ENCODE results near the gene TUNAR. TPM values are rescaled to one million over a fixed set of nuclear protein-coding genes. Genes with fewer than 3 reads are reported as not detected.

The TUNAR gene
- total and polyA plus RNA-seq, 7 donors, result 0.01 TPM; not detected in 6

GRCh38 chr14:95831041-95831440 is 45.6 kb upstream of the TUNAR start:
- TF ChIP-seq CTCF (IDR thresholded peaks at IDR 0.05), result no peak
- Histone ChIP-seq H3K36me3 (ENCODE audit: insufficient read depth in 1 of 2, low read depth in 1 of 2) (no peaks in the 10 kb centered on the region), H3K4me1 (no peaks in the 10 kb centered on the region), H3K4me3 (no peak overlapping the region), H3K9me3 (no peaks in the 10 kb centered on the region), H3K27ac (no peak overlapping the region), H3K27me3 (ENCODE audit: insufficient read depth in 3 of 3, low read length in 2 of 3) (no peaks in the 10 kb centered on the region)
- intact Hi-C loops (cut with DNase I), result no loop called here
- no peak for DNase-seq
- WGBS, 3 donors, result 82 to 87% (median 85%) methylated on average over 2 of the region's 2 CpGs
- no peak for ATAC-seq

GRCh38 chr14:95831468-95831867 is 45.2 kb upstream of the TUNAR start:
- no peaks in the 10 kb centered on the region for H3K4me1 ChIP-seq
- H3K36me3 ChIP-seq (ENCODE audit: insufficient read depth in 1 of 2, low read depth in 1 of 2), result no peaks in the 10 kb centered on the region
- TF ChIP-seq CTCF (IDR thresholded peaks at IDR 0.05), result no peak
- no peak for DNase-seq
- no peak for ATAC-seq
- H3K27me3 ChIP-seq (ENCODE audit: insufficient read depth in 3 of 3, low read length in 2 of 3), result no peaks in the 10 kb centered on the region
- intact Hi-C loops (cut with DNase I), result no loop called here
- no peak overlapping the region for H3K4me3 ChIP-seq
- H3K9me3 ChIP-seq, result no peaks in the 10 kb centered on the region
- 29 to 31% (median 30%) methylated on average over 5 of the region's 5 CpGs for WGBS, 3 donors
- H3K27ac ChIP-seq, result no peak overlapping the region

GRCh38 chr14:95832012-95832411 is 44.6 kb upstream of the TUNAR start:
- DNase-seq (no peak), ATAC-seq (no peak)
- H3K4me1 ChIP-seq, result no peaks in the 10 kb centered on the region
- H3K36me3 ChIP-seq (ENCODE audit: insufficient read depth in 1 of 2, low read depth in 1 of 2), result no peaks in the 10 kb centered on the region
- no peaks in the 10 kb centered on the region for H3K27me3 ChIP-seq (ENCODE audit: insufficient read depth in 3 of 3, low read length in 2 of 3)
- intact Hi-C loops (cut with DNase I), result no loop called here
- no peaks in the 10 kb centered on the region for H3K9me3 ChIP-seq
- no peak overlapping the region for H3K4me3 ChIP-seq
- no peak overlapping the region for H3K27ac ChIP-seq
- WGBS, 3 donors, result 23 to 26% (median 26%) methylated on average over 8 of the region's 8 CpGs
- TF ChIP-seq CTCF (IDR thresholded peaks at IDR 0.05), result no peak

GRCh38 chr14:95833429-95833828 is 43.2 kb upstream of the TUNAR start:
- WGBS, 3 donors, result 51 to 80% (median 53%) methylated on average over 3 of the region's 3 CpGs
- TF ChIP-seq CTCF (IDR thresholded peaks at IDR 0.05), result no peak
- Histone ChIP-seq H3K36me3 (ENCODE audit: insufficient read depth in 1 of 2, low read depth in 1 of 2) (no peaks in the 10 kb centered on the region), H3K4me1 (no peaks in the 10 kb centered on the region), H3K9me3 (no peaks in the 10 kb centered on the region), H3K4me3 (no peak overlapping the region), H3K27me3 (ENCODE audit: insufficient read depth in 3 of 3, low read length in 2 of 3) (no peaks in the 10 kb centered on the region), H3K27ac (no peak overlapping the region)
- intact Hi-C loops (cut with DNase I), result no loop called here
- ATAC-seq (no peak), DNase-seq (no peak)

- no peak for TF ChIP-seq CTCF (IDR thresholded peaks at IDR 0.05)
- Histone ChIP-seq H3K27me3 (ENCODE audit: insufficient read depth in 3 of 3, low read length in 2 of 3) (no peaks in the 10 kb centered on the region), H3K4me3 (no peak overlapping the region)
Measured at GRCh38 chr14:95834496-95834895, 42.1 kb upstream of the TUNAR start.

More at GRCh38 chr14:95834496-95834895, 42.1 kb upstream of the TUNAR start:
- ATAC-seq, result no peak
- Histone ChIP-seq H3K4me1 (no peaks in the 10 kb centered on the region), H3K27ac (no peak overlapping the region), H3K36me3 (ENCODE audit: insufficient read depth in 1 of 2, low read depth in 1 of 2) (no peaks in the 10 kb centered on the region), H3K9me3 (no peaks in the 10 kb centered on the region)
- intact Hi-C loops (cut with DNase I), result no loop called here
- WGBS, 3 donors, result 19 to 23% (median 20%) methylated on average over 2 of the region's 2 CpGs
- no peak for DNase-seq

All from psoas muscle (tissue), 8 donors.